CD4-positive, alpha-beta T cell treated with Interleukin-6 for 4 hours (primary cell): ENCODE results near the gene NLRP14.

Experiments
- DNase-seq: peaks from one replicate; pipeline ENCODE4 v3.0.0-alpha.2; 2020; ENCODE audit warnings: mixed read lengths

Gene NLRP14

GRCh38 chr11:7056828-7057513 is 36.7 kb downstream of the NLRP14 start:
- no peak for DNase-seq

GRCh38 chr11:7057641-7058040 is 37.4 kb downstream of the NLRP14 start:
- no peak for DNase-seq

- DNase-seq = no peak
Measured at GRCh38 chr11:7060868-7061267, 40.6 kb downstream of the NLRP14 start.

- no peak for DNase-seq
Measured at GRCh38 chr11:7062534-7062933, 42.3 kb downstream of the NLRP14 start.

- no peak for DNase-seq
Measured at GRCh38 chr11:7072401-7073028, 52.2 kb downstream of the NLRP14 start.

- no peak for DNase-seq
Measured at GRCh38 chr11:7077101-7077500, 56.8 kb downstream of the NLRP14 start.

GRCh38 chr11:7079545-7080135 is 59.4 kb downstream of the NLRP14 start:
- no peak for DNase-seq

- no peak for DNase-seq
Measured at GRCh38 chr11:7080900-7081299, 60.6 kb downstream of the NLRP14 start.

GRCh38 chr11:7081441-7081840 is 61.2 kb downstream of the NLRP14 start:
- DNase-seq = no peak

- no peak for DNase-seq
Measured at GRCh38 chr11:7088921-7089320, 68.6 kb downstream of the NLRP14 start, which contains the start of gene RBMXL2. TSS of gene RBMXL2 (plus strand) at chr11:7088998. CDS start at chr11:7089121, 123 bp downstream.

GRCh38 chr11:7089328-7090251 is 69.3 kb downstream of the NLRP14 start:
- no peak for DNase-seq

- no peak for DNase-seq
Measured at GRCh38 chr11:7098235-7098832, 78.1 kb downstream of the NLRP14 start.

- DNase-seq = no peak
Measured at GRCh38 chr11:7115780-7116179, 95.5 kb downstream of the NLRP14 start.

GRCh38 chr11:7116370-7116769 is 96.1 kb downstream of the NLRP14 start:
- DNase-seq = no peak
